Measurements from ENCODE around the gene ATP4B. TPM values are rescaled to one million over a fixed set of nuclear protein-coding genes. Genes with fewer than 3 reads are reported as not detected.

ATP4B gene
- total and polyA plus RNA-seq, 5 donors from 2014 or later = not detected

GRCh38 chr13:113643593-113643992, 14.4 kb downstream of the ATP4B start:
- ATAC-seq (ENCODE audit: low read depth in 2 of 2) = no peak
- Histone ChIP-seq H3K36me3 (ENCODE audit: control insufficient read depth, insufficient read depth, low read length) (peaks cover 9% of the 10 kb centered on the region), H3K9me3 (ENCODE audit: control insufficient read depth in 2 of 2, low read length in 2 of 2) (no peaks in the 10 kb centered on the region), H3K27ac (ENCODE audit: insufficient read depth, low read length, poor library complexity, severe bottlenecking) (no peak overlapping the region), H3K27me3 (ENCODE audit: control insufficient read depth, insufficient read depth, low read length) (no peaks in the 10 kb centered on the region), H3K4me1 (ENCODE audit: control insufficient read depth, insufficient read depth, low read length, poor library complexity, severe bottlenecking) (no peaks in the 10 kb centered on the region), H3K4me3 (ENCODE audit: low read depth, low read length) (no peak overlapping the region)
- H3K27me3 Mint-ChIP-seq = no peaks in the 10 kb centered on the region
- H3K9me3 Mint-ChIP-seq = peaks cover 0 to 7% (median 0%) of the 10 kb centered on the region in 7 donors
- H3K36me3 Mint-ChIP-seq = peaks cover 24% of the 10 kb centered on the region
- DNase-seq = no peak
- H3K4me3 Mint-ChIP-seq = no peak overlapping the region
- peaks cover 0 to 7% (median 3%) of the 10 kb centered on the region in 4 donors for H3K4me1 Mint-ChIP-seq
- H3K27ac Mint-ChIP-seq = no peak overlapping the region

GRCh38 chr13:113642563-113642962, 15.4 kb downstream of the ATP4B start:
- ATAC-seq (ENCODE audit: low read depth in 2 of 2) (no peak), DNase-seq (no peak)
- no peaks in the 10 kb centered on the region for H3K27me3 Mint-ChIP-seq
- H3K27ac ChIP-seq (ENCODE audit: insufficient read depth, low read length, poor library complexity, severe bottlenecking) = no peak overlapping the region
- H3K9me3 ChIP-seq (ENCODE audit: control insufficient read depth in 2 of 2, low read length in 2 of 2) = no peaks in the 10 kb centered on the region
- H3K4me1 ChIP-seq (ENCODE audit: control insufficient read depth, insufficient read depth, low read length, poor library complexity, severe bottlenecking) = no peaks in the 10 kb centered on the region
- peak overlapping the region in 1 of 3 donors; percentile 7 for H3K27ac Mint-ChIP-seq
- H3K4me3 ChIP-seq (ENCODE audit: low read depth, low read length) = no peak overlapping the region
- H3K4me1 Mint-ChIP-seq = peaks cover 0 to 7% (median 3%) of the 10 kb centered on the region in 4 donors
- H3K27me3 ChIP-seq (ENCODE audit: control insufficient read depth, insufficient read depth, low read length) = no peaks in the 10 kb centered on the region
- H3K9me3 Mint-ChIP-seq = peaks cover 0 to 7% (median 0%) of the 10 kb centered on the region in 7 donors
- H3K36me3 ChIP-seq (ENCODE audit: control insufficient read depth, insufficient read depth, low read length) = peaks cover 18% of the 10 kb centered on the region
- H3K4me3 Mint-ChIP-seq = no peak overlapping the region
- H3K36me3 Mint-ChIP-seq = peaks cover 31% of the 10 kb centered on the region

- no peak overlapping the region for H3K27ac Mint-ChIP-seq
- no peak for DNase-seq
- peaks cover 0 to 4% (median 0%) of the 10 kb centered on the region in 7 donors for H3K9me3 Mint-ChIP-seq
- no peaks in the 10 kb centered on the region for H3K27me3 Mint-ChIP-seq
- H3K4me1 ChIP-seq (ENCODE audit: control insufficient read depth, insufficient read depth, low read length, poor library complexity, severe bottlenecking) = no peaks in the 10 kb centered on the region
- H3K27me3 ChIP-seq (ENCODE audit: control insufficient read depth, insufficient read depth, low read length) = no peaks in the 10 kb centered on the region
- peaks cover 28% of the 10 kb centered on the region for H3K36me3 ChIP-seq (ENCODE audit: control insufficient read depth, insufficient read depth, low read length)
- H3K4me3 Mint-ChIP-seq = no peak overlapping the region
- H3K4me3 ChIP-seq (ENCODE audit: low read depth, low read length) = no peak overlapping the region
- peaks cover 40% of the 10 kb centered on the region for H3K36me3 Mint-ChIP-seq
- no peak overlapping the region for H3K27ac ChIP-seq (ENCODE audit: insufficient read depth, low read length, poor library complexity, severe bottlenecking)
- ATAC-seq (ENCODE audit: low read depth in 2 of 2) = no peak
- H3K4me1 Mint-ChIP-seq = peaks cover 0 to 2% (median 1%) of the 10 kb centered on the region in 4 donors
- H3K9me3 ChIP-seq (ENCODE audit: control insufficient read depth in 2 of 2, low read length in 2 of 2) = no peaks in the 10 kb centered on the region
These were observed 16.6 kb downstream of the ATP4B start for GRCh38 chr13:113641426-113641825.

GRCh38 chr13:113639616-113640262, 18.3 kb downstream of the ATP4B start:
- peaks cover 0 to 3% (median 0%) of the 10 kb centered on the region in 7 donors for H3K9me3 Mint-ChIP-seq
- no peak for ATAC-seq (ENCODE audit: low read depth in 2 of 2)
- H3K27me3 ChIP-seq (ENCODE audit: control insufficient read depth, insufficient read depth, low read length) = no peaks in the 10 kb centered on the region

GRCh38 chr13:113638806-113639205, 19.2 kb downstream of the ATP4B start:
- ATAC-seq (ENCODE audit: low read depth in 2 of 2) = no peak
- Mint-ChIP-seq H3K27ac (no peak overlapping the region), H3K4me1 (peaks cover 0 to 11% (median under 1%) of the 10 kb centered on the region in 4 donors), H3K4me3 (no peak overlapping the region), H3K36me3 (peaks cover 52% of the 10 kb centered on the region), H3K9me3 (peaks cover 0 to 3% (median 0%) of the 10 kb centered on the region in 7 donors), H3K27me3 (no peaks in the 10 kb centered on the region)
- Histone ChIP-seq H3K4me1 (ENCODE audit: control insufficient read depth, insufficient read depth, low read length, poor library complexity, severe bottlenecking) (no peaks in the 10 kb centered on the region), H3K36me3 (ENCODE audit: control insufficient read depth, insufficient read depth, low read length) (peaks cover 53% of the 10 kb centered on the region), H3K27ac (ENCODE audit: insufficient read depth, low read length, poor library complexity, severe bottlenecking) (no peak overlapping the region), H3K9me3 (ENCODE audit: control insufficient read depth in 2 of 2, low read length in 2 of 2) (no peaks in the 10 kb centered on the region), H3K27me3 (ENCODE audit: control insufficient read depth, insufficient read depth, low read length) (no peaks in the 10 kb centered on the region), H3K4me3 (ENCODE audit: low read depth, low read length) (no peak overlapping the region)
- no peak for DNase-seq

More at GRCh38 chr13:113639616-113640262, 18.3 kb downstream of the ATP4B start:
- H3K9me3 ChIP-seq (ENCODE audit: control insufficient read depth in 2 of 2, low read length in 2 of 2) = no peaks in the 10 kb centered on the region
- H3K4me3 Mint-ChIP-seq = no peak overlapping the region
- H3K4me1 Mint-ChIP-seq = peaks cover 0 to 2% (median 0%) of the 10 kb centered on the region in 4 donors
- no peak overlapping the region for H3K27ac Mint-ChIP-seq
- H3K36me3 ChIP-seq (ENCODE audit: control insufficient read depth, insufficient read depth, low read length) = peaks cover 45% of the 10 kb centered on the region
- no peak overlapping the region for H3K4me3 ChIP-seq (ENCODE audit: low read depth, low read length)
- no peak overlapping the region for H3K27ac ChIP-seq (ENCODE audit: insufficient read depth, low read length, poor library complexity, severe bottlenecking)
- no peaks in the 10 kb centered on the region for H3K4me1 ChIP-seq (ENCODE audit: control insufficient read depth, insufficient read depth, low read length, poor library complexity, severe bottlenecking)
- H3K36me3 Mint-ChIP-seq = peaks cover 44% of the 10 kb centered on the region
- no peak for DNase-seq
- H3K27me3 Mint-ChIP-seq = no peaks in the 10 kb centered on the region

- no peak for DNase-seq
- Mint-ChIP-seq H3K4me1 (peaks cover 0 to 12% (median under 1%) of the 10 kb centered on the region in 4 donors), H3K4me3 (no peak overlapping the region), H3K27ac (no peak overlapping the region), H3K36me3 (peaks cover 54% of the 10 kb centered on the region), H3K27me3 (no peaks in the 10 kb centered on the region), H3K9me3 (peaks cover 0 to 3% (median 0%) of the 10 kb centered on the region in 7 donors)
- no peaks in the 10 kb centered on the region for H3K4me1 ChIP-seq (ENCODE audit: control insufficient read depth, insufficient read depth, low read length, poor library complexity, severe bottlenecking)
- H3K36me3 ChIP-seq (ENCODE audit: control insufficient read depth, insufficient read depth, low read length) = peaks cover 58% of the 10 kb centered on the region
- H3K4me3 ChIP-seq (ENCODE audit: low read depth, low read length) = no peak overlapping the region
- no peaks in the 10 kb centered on the region for H3K9me3 ChIP-seq (ENCODE audit: control insufficient read depth in 2 of 2, low read length in 2 of 2)
- H3K27ac ChIP-seq (ENCODE audit: insufficient read depth, low read length, poor library complexity, severe bottlenecking) = no peak overlapping the region
- ATAC-seq (ENCODE audit: low read depth in 2 of 2) = no peak
- H3K27me3 ChIP-seq (ENCODE audit: control insufficient read depth, insufficient read depth, low read length) = no peaks in the 10 kb centered on the region
These were observed 19.7 kb downstream of the ATP4B start for GRCh38 chr13:113638173-113638746.

- Histone ChIP-seq H3K36me3 (ENCODE audit: control insufficient read depth, insufficient read depth, low read length) (peaks cover 59% of the 10 kb centered on the region), H3K27me3 (ENCODE audit: control insufficient read depth, insufficient read depth, low read length) (no peaks in the 10 kb centered on the region), H3K9me3 (ENCODE audit: control insufficient read depth in 2 of 2, low read length in 2 of 2) (no peaks in the 10 kb centered on the region), H3K4me3 (ENCODE audit: low read depth, low read length) (no peak overlapping the region), H3K27ac (ENCODE audit: insufficient read depth, low read length, poor library complexity, severe bottlenecking) (no peak overlapping the region), H3K4me1 (ENCODE audit: control insufficient read depth, insufficient read depth, low read length, poor library complexity, severe bottlenecking) (no peaks in the 10 kb centered on the region)
- H3K4me1 Mint-ChIP-seq = peaks cover 0 to 12% (median under 1%) of the 10 kb centered on the region in 4 donors
- H3K27me3 Mint-ChIP-seq = no peaks in the 10 kb centered on the region
- peaks cover 52% of the 10 kb centered on the region for H3K36me3 Mint-ChIP-seq
- no peak overlapping the region for H3K4me3 Mint-ChIP-seq
- no peak overlapping the region for H3K27ac Mint-ChIP-seq
- ATAC-seq (ENCODE audit: low read depth in 2 of 2) (no peak), DNase-seq (no peak)
- H3K9me3 Mint-ChIP-seq = peaks cover 0 to 1% (median 0%) of the 10 kb centered on the region in 7 donors
These were observed 20.5 kb downstream of the ATP4B start for GRCh38 chr13:113637262-113638160.

Data from CD4-positive, CD25-positive, alpha-beta regulatory T cell (primary cell).